ENCODE data around the gene AFAP1. TPM values are rescaled to one million over a fixed set of nuclear protein-coding genes. Genes with fewer than 3 reads are reported as not detected.

Gene AFAP1
- total and polyA plus RNA-seq, 2 of the 8 experiments (the other 6 are each of a cell fraction or from before 2014, with no cell fraction given), result 3.6 to 18.2 TPM

GRCh38 chr4:7811536-7812191, 128.0 kb downstream of the AFAP1 start (continued):
- TF ChIP-seq YY1 (IDR thresholded peaks at IDR 0.05; ENCODE audit: low read depth, low read length) (no peak), MAX (IDR thresholded peaks at IDR 0.05) (no peak), KDM1A (IDR thresholded peaks at IDR 0.05; ENCODE audit: borderline replicate concordance, low read length) (no peak), EP300 (IDR thresholded peaks at IDR 0.05; ENCODE audit: borderline replicate concordance in 1 of 2, low read depth in 2 of 2, low read length in 2 of 2) (no peak), RXRA (IDR thresholded peaks at IDR 0.05; ENCODE audit: insufficient read depth, low read depth, low read length) (no peak)

Data from H1 (cell line).